Thyroid gland (tissue), 4 donors: Measurements from ENCODE around the gene AKT1S1. TPM values are rescaled to one million over a fixed set of nuclear protein-coding genes. Genes with fewer than 3 reads are reported as not detected.
"Not testable (repeated sequence)": the region's sequence is repeated elsewhere in the genome, so short reads cannot be mapped to it uniquely, and the experiment has no call there.

Experiments used
- DNase-seq, 2 donors: peaks; one replicate each; pipeline ENCODE4 v3.0.0-alpha.2; 2019
- H3K27ac ChIP-seq, 3 donors: fragments of 200-600 bp; sonication (generic); 1 replicate in 2 of 3; 2 replicates in 1 of 3; pipeline ENCODE4 v1.5.1; 2016 to 2019; ENCODE audit warnings: mild to moderate bottlenecking in 1 of 3, moderate library complexity in 1 of 3
- H3K27me3 ChIP-seq: fragments of 200-600 bp; sonication (generic); one replicate; pipeline ENCODE4 v1.5.1; 2019
- H3K36me3 ChIP-seq, 2 donors: fragments of 200-600 bp; sonication (generic); one replicate each; pipeline ENCODE4 v1.5.1; 2016 to 2019
- H3K4me1 ChIP-seq, 2 donors: fragments of 200-600 bp; sonication (generic); one replicate each; pipeline ENCODE4 v1.5.1; 2017 to 2019
- H3K4me3 ChIP-seq, 3 donors: fragments of 200-600 bp; sonication (generic); replicated peaks in 1 of 3; 1 replicate in 2 of 3; 2 replicates in 1 of 3; pipeline ENCODE4 v1.5.1; 2016; ENCODE audit warnings: mild to moderate bottlenecking in 1 of 3
- H3K9me3 ChIP-seq: fragments of 200-600 bp; sonication (generic); one replicate; pipeline ENCODE4 v1.5.1; 2017
- POLR2A ChIP-seq, 2 donors: fragments of 450-650 bp; IDR thresholded peaks; one replicate each; pipeline ENCODE4 v1.6.1; 2017; ENCODE audit warnings: antibody characterized with exemption in 2 of 2, mild to moderate bottlenecking in 2 of 2, moderate library complexity in 1 of 2
- WGBS, 2 donors: methylation state at CpG; one replicate each; pipeline ENCODE4 v1.1.5; 2017; 5-methylcytosine and 5-hydroxymethylcytosine counted together
- intact Hi-C: fragments of 100-400 bp; cut with DNase I; formaldehyde crosslinking; loops from one replicate; pipeline ENCODE4 v1.15.1; 2023
- microRNA-seq: library from miRNA; unstranded; fragments of <30 nt; microRNA quantifications from one replicate; pipeline ENCODE4, GENCODE V29; 2016
- small RNA-seq: library from RNA; depleted of rRNA; stranded (forward); fragments of <200 nt; gene quantifications from one replicate; pipeline ENCODE3, GENCODE V24; 2016
- total RNA-seq, 4 donors: library from RNA; depleted of rRNA; stranded (reverse); fragments of >200 nt; gene quantifications; one replicate each; pipeline ENCODE4 v1.2.3, GENCODE V29; 2016
- TF ChIP-seq, protein P1 (sequence below), 6 experiments: fragments of 200-600 bp in 3 of 6; fragments of 450-650 bp in 3 of 6; sonication (generic) in 3 of 6; IDR thresholded peaks; one replicate each; pipeline ENCODE4 v1.5.1; 2016 to 2019; ENCODE audit warnings: antibody characterized with exemption in 6 of 6, mild to moderate bottlenecking in 2 of 6, inconsistent platforms in 1 of 6, moderate library complexity in 1 of 6

AKT1S1 gene
- total RNA-seq, 4 donors from 2014 or later, result 16.7 to 26.0 (median 21.5) TPM

DNA sequence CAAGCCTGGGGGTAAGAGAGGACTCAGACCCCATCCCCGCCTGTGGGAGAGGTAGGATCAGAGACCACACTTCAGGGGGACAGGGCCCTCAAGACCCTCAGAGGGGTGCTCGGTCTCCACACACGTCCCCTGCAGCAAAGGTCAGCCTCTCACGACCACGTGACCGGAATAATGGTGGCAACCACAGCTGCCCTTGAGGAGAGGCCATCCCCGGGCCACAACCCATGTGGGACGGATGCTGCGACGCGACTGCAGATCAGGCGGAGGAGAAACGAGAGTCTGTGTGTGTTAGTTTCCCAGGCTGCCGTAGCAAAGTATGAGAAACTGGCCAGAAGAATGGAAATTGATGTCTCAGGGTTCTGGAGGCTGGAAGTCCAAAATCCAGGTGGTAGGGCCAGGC is 50.1 kb downstream of the AKT1S1 start:
- H3K27ac ChIP-seq, result no peak overlapping the region
- no peaks in the 10 kb centered on the region for H3K4me1 ChIP-seq
- no peak overlapping the region for H3K4me3 ChIP-seq
- no peaks in the 10 kb centered on the region for H3K27me3 ChIP-seq
- no peak for DNase-seq
- H3K9me3 ChIP-seq, result no peaks in the 10 kb centered on the region
- TF ChIP-seq, protein P1, sequence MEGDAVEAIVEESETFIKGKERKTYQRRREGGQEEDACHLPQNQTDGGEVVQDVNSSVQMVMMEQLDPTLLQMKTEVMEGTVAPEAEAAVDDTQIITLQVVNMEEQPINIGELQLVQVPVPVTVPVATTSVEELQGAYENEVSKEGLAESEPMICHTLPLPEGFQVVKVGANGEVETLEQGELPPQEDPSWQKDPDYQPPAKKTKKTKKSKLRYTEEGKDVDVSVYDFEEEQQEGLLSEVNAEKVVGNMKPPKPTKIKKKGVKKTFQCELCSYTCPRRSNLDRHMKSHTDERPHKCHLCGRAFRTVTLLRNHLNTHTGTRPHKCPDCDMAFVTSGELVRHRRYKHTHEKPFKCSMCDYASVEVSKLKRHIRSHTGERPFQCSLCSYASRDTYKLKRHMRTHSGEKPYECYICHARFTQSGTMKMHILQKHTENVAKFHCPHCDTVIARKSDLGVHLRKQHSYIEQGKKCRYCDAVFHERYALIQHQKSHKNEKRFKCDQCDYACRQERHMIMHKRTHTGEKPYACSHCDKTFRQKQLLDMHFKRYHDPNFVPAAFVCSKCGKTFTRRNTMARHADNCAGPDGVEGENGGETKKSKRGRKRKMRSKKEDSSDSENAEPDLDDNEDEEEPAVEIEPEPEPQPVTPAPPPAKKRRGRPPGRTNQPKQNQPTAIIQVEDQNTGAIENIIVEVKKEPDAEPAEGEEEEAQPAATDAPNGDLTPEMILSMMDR (IDR thresholded peaks at IDR 0.05), result no peak
- TF ChIP-seq POLR2A (IDR thresholded peaks at IDR 0.05), result no peak
- intact Hi-C loops, result no loop called here
- H3K36me3 ChIP-seq, result peaks cover 28 to 34% of the 10 kb centered on the region in 2 donors
- 89 to 96% methylated on average over 14 of the region's 14 CpGs for WGBS, 2 donors

DNA sequence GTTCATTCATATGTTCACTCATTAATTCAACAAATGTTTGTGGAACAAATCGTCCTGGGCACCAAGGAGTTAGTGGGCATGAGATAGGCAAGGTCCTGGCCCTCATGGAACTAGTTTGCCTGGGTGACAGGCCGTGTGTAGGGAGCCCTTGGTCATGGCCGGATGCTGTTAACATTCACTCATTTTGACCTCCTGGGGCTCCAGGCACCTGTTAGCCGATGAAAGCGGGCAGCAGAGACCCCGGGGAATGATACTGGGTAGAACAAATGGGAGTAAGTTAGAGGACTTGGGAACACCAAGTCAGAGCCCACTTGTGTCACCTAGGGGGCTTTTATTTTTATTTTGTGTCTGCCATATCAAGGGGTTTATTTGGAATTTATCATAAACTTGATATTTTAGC is 52.5 kb downstream of the AKT1S1 start:
- no peaks in the 10 kb centered on the region for H3K9me3 ChIP-seq
- no peak for TF ChIP-seq POLR2A (IDR thresholded peaks at IDR 0.05)
- TF ChIP-seq, protein P1 (IDR thresholded peaks at IDR 0.05), result no peak
- peaks cover 5 to 12% of the 10 kb centered on the region in 2 donors for H3K36me3 ChIP-seq
- H3K27me3 ChIP-seq, result no peaks in the 10 kb centered on the region
- no peak overlapping the region for H3K27ac ChIP-seq
- no peak for DNase-seq
- H3K4me3 ChIP-seq, result no peak overlapping the region
- 89 to 90% methylated on average over 6 of the region's 6 CpGs for WGBS, 2 donors
- H3K4me1 ChIP-seq, result peaks cover 18 to 19% of the 10 kb centered on the region in 2 donors
- intact Hi-C loops, result no loop called here

DNA sequence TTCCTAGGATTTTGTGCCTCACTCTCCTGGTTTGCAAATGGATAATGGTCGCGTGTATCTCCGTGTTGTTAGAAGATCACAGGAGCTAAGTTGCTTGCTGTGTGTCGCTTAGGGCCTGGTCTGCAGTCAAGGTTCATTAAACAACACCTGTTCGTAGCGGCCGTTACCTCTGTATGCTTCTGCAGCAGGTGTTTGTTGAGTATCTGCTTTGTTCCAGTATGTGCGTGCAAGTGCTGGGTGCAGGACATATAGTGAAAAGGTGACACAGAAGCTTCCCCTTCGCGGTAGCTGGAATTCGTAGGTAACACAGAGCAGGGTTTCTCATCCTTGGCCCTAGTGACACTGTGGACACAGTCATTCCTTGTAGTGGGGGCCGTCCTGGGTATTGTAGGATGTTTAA is 53.7 kb downstream of the AKT1S1 start:
- H3K27ac ChIP-seq, result no peak overlapping the region
- peaks cover 28% of the 10 kb centered on the region in 2 donors for H3K4me1 ChIP-seq
- no peaks in the 10 kb centered on the region for H3K9me3 ChIP-seq
- WGBS, 2 donors, result 89 to 95% methylated on average over 11 to 12 of the region's 12 CpGs
- H3K36me3 ChIP-seq, result peaks cover 2 to 3% of the 10 kb centered on the region in 2 donors
- DNase-seq, result no peak
- TF ChIP-seq, protein P1 (IDR thresholded peaks at IDR 0.05), result no peak
- TF ChIP-seq POLR2A (IDR thresholded peaks at IDR 0.05), result no peak
- no peak overlapping the region for H3K4me3 ChIP-seq
- intact Hi-C loops, result no loop called here
- H3K27me3 ChIP-seq, result no peaks in the 10 kb centered on the region

DNA sequence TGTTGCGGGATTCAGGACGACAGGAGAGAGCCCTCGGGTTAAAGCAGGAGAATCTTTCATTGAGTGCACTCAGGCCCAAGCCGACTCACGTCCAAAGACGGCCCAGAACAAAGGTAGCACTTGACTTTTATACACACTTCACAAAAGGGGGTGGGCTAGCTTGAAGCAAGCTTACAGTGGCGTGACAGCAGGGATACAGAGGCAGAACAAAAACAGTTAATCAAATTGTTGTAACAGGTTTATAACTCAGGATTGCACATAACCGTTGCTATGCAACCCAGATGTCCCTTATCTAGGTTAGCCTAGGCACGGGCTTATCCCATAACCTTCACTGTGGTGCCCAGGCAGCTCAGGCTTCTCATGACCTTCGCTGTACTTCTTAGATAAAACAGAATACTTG is 57.0 kb downstream of the AKT1S1 start:
- H3K4me3 ChIP-seq, result no peak overlapping the region
- no peaks in the 10 kb centered on the region for H3K9me3 ChIP-seq
- 44 to 53% methylated on average over 10 of the region's 10 CpGs for WGBS, 2 donors
- H3K4me1 ChIP-seq, result peaks cover 28 to 35% of the 10 kb centered on the region in 2 donors
- no peaks in the 10 kb centered on the region for H3K27me3 ChIP-seq
- intact Hi-C loops, result no loop called here
- H3K36me3 ChIP-seq, result peaks cover 0 to 3% of the 10 kb centered on the region in 2 donors
- DNase-seq, result peak; percentile 44 to 53
- TF ChIP-seq POLR2A (IDR thresholded peaks at IDR 0.05), result peak in 1 of 2 donors; percentile 30
- TF ChIP-seq, protein P1 (IDR thresholded peaks at IDR 0.05), result no peak
- H3K27ac ChIP-seq, result peak overlapping the region; percentile 13 to 85 (median 57)

DNA sequence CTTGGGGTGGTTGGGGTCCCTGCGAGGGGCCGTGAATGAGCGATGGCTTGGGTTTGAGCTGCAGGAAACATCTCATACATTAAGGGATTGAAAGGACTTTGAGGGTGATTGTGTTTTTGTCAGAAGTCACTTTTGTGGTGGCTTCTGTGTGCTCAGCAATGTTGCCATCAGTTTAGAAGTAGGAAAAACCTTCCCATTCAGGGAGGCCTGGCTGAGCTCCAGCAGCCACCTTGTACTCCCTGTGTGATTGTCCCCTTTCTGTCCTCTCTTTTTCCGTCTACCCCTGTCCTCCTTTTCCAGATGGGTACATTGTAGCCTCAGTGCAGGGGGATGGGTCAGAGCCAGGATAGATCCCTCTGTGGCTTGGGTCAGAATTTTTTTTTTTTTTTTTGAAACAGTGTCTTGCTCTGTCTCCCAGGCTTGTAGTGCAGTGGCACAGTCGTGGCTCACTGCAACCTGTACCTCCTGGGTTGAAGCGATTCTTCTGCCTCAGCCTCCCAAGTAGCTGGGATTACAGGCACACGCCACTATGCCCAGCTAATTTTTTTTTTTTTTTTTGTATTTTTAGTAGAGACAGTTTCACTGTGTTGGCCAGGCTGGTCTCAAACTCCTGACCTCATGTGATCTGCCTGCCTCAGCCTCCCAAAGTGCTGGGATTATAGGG is 57.6 kb downstream of the AKT1S1 start:
- Histone ChIP-seq H3K4me1 (peaks cover 28 to 35% of the 10 kb centered on the region in 2 donors), H3K27ac (peak overlapping the region; percentile 13 to 85 (median 57))
- not testable (repeated sequence) for H3K36me3 ChIP-seq, H3K27me3 ChIP-seq, H3K9me3 ChIP-seq, H3K4me3 ChIP-seq
- intact Hi-C loops, result loop anchor here (5.0 kb wide), 1 partner anchor 33 kb away; the partner anchor contains the start of gene PTOV1
- WGBS, 2 donors, result 61 to 67% methylated on average over 7 of the region's 7 CpGs
- DNase-seq, result peak; percentile 45 to 49

Small RNA genes within 50 kb of the gene (microRNA-seq; reads per million reads assigned to microRNA genes)
- gene MIR4749, result 1.8 reads per million
- gene MIR4750, result not detected
- gene MIR6800, result not detected

Small RNA genes within 50 kb of the gene (small RNA-seq; reads per million reads assigned to genes)
- not detected for gene MIR4749

Other genes starting within 250 kb of the AKT1S1 start
- gene RRAS, start 237.2 kb downstream of the AKT1S1 start, total RNA-seq, result 10 to 100 TPM; 24.0 to 44.5 (median 28.8) TPM
- 10 to 100 TPM; 17.5 to 38.4 (median 25.8) TPM for gene SCAF1, start 235.1 kb downstream of the AKT1S1 start, total RNA-seq
- 10 to 100 TPM; 41.5 to 62.5 (median 52.3) TPM for gene IRF3, start 211.5 kb downstream of the AKT1S1 start, total RNA-seq
- 1 to 10 TPM; 4.7 to 8.1 (median 7.2) TPM for gene BCL2L12, start 211.4 kb downstream of the AKT1S1 start, total RNA-seq
- 100 to 1,000 TPM; 117 to 156 (median 139) TPM for gene PRMT1, start 200.1 kb downstream of the AKT1S1 start, total RNA-seq
- gene ADM5, start 187.8 kb downstream of the AKT1S1 start, total RNA-seq, result 1 to 10 TPM in 1 of 4 donors, under 1 TPM in 2, not detected in 1; 0.38 to 2.7 (median 0.45) TPM
- gene CPT1C, start 186.2 kb downstream of the AKT1S1 start, total RNA-seq, result 1 to 10 TPM; 1.9 to 3.9 (median 2.6) TPM
- under 1 TPM in 2 of 4 donors, not detected in 2; 0.22 to 0.81 TPM for gene TSKS, start 114.0 kb downstream of the AKT1S1 start, total RNA-seq
- 10 to 100 TPM; 48.4 to 77.6 (median 66.9) TPM for gene AP2A1, start 110.4 kb downstream of the AKT1S1 start, total RNA-seq
- gene FUZ, start 64.1 kb downstream of the AKT1S1 start, total RNA-seq, result 10 to 100 TPM; 20.1 to 40.1 (median 33.3) TPM
- 10 to 100 TPM; 42.6 to 50.2 (median 44.9) TPM for gene MED25, start 59.1 kb downstream of the AKT1S1 start, total RNA-seq
- gene PTOV1, start 26.2 kb downstream of the AKT1S1 start, total RNA-seq, result 100 to 1,000 TPM in 2 of 4 donors, 10 to 100 TPM in 2; 88.3 to 148 (median 98.9) TPM
- 100 to 1,000 TPM in 1 of 4 donors, 10 to 100 TPM in 3; 54.6 to 124 (median 84.3) TPM for gene PNKP, start 9.8 kb downstream of the AKT1S1 start, total RNA-seq
- 10 to 100 TPM; 28.5 to 41.9 (median 39.7) TPM for gene TBC1D17, start 347 bp upstream of the AKT1S1 start, total RNA-seq
- under 1 TPM in 1 of 4 donors, not detected in 3; 0.83 TPM for gene IL4I1, start 19.5 kb upstream of the AKT1S1 start, total RNA-seq
- 10 to 100 TPM in 1 of 4 donors, 1 to 10 TPM in 3; 6.3 to 17.9 (median 8.0) TPM for gene ATF5, start 51.9 kb upstream of the AKT1S1 start, total RNA-seq
- gene NUP62, start 52.1 kb upstream of the AKT1S1 start, total RNA-seq, result 10 to 100 TPM; 27.5 to 32.3 (median 30.5) TPM
- 1 to 10 TPM in 2 of 4 donors, under 1 TPM in 2; 0.33 to 1.7 (median 0.92) TPM for gene SIGLEC11, start 83.8 kb upstream of the AKT1S1 start, total RNA-seq
- gene VRK3, start 148.0 kb upstream of the AKT1S1 start, total RNA-seq, result 10 to 100 TPM; 34.7 to 52.1 (median 46.8) TPM
- 10 to 100 TPM in 3 of 4 donors, 1 to 10 TPM in 1; 7.7 to 15.5 (median 10.5) TPM for gene ZNF473, start 148.7 kb upstream of the AKT1S1 start, total RNA-seq